Stimulated activated CD8-positive, alpha-beta memory T cell treated with anti-CD3 and anti-CD28 coated beads, Interleukin-12 subunit alpha, Interleukin-12 subunit beta, amount 100 ng/mL, for 24 hours (primary cell): Measurements from ENCODE around the gene TMEM218.

ENCODE experiments used
- DNase-seq: peaks from one replicate; pipeline ENCODE4 v3.0.0-alpha.2; 2020; ENCODE audit errors: extremely low read depth

TMEM218 gene

GRCh38 chr11:125055107-125055715 is 56.2 kb downstream of the TMEM218 start:
- no peak for DNase-seq

- no peak for DNase-seq
These were observed 58.3 kb downstream of the TMEM218 start for GRCh38 chr11:125053167-125053566.

- DNase-seq, result no peak
These were observed 59.4 kb downstream of the TMEM218 start for GRCh38 chr11:125052047-125052446.

- no peak for DNase-seq
These were observed 62.1 kb downstream of the TMEM218 start for GRCh38 chr11:125049164-125049792.
